ENCODE results near the gene DAPK2. TPM values are rescaled to one million over a fixed set of nuclear protein-coding genes. Genes with fewer than 3 reads are reported as not detected.
A peak's percentile ranks its signal among the peaks of the same experiment; 100 is the strongest.
"Not testable (repeated sequence)": the region's sequence is repeated elsewhere in the genome, so short reads cannot be mapped to it uniquely, and the experiment has no call there.

DAPK2 gene
- total RNA-seq, 2 donors from 2014 or later, result 13.8 to 40.4 TPM

GRCh38 chr15:64067564-64068030 lies 21.3 kb upstream of the DAPK2 start:
- WGBS, result 17% methylated on average over 11 of the region's 11 CpGs
- Histone ChIP-seq H3K27me3 (replicated peaks; ENCODE audit: insufficient read depth) (no peaks in the 10 kb centered on the region), H3K27ac (peak overlapping the region; percentile 44 to 49), H3K4me1 (replicated peaks) (peaks cover 11% of the 10 kb centered on the region), H3K4me3 (no peak overlapping the region), H3K9me3 (no peaks in the 10 kb centered on the region), H3K36me3 (no peaks in the 10 kb centered on the region)
- intact Hi-C loops (cut with DNase I), result loop anchor here (5.0 to 10.0 kb wide), 3 partner anchors 315 to 573 kb away; no protein-coding TSS in a partner anchor
- TF ChIP-seq POLR2AphosphoS5 (IDR thresholded peaks at IDR 0.05), result no peak
- TF ChIP-seq CTCF (IDR thresholded peaks at IDR 0.05), result peak; percentile 74 to 89 (median 84)
- peak; percentile 57 for DNase-seq (ENCODE audit: low spot score)

DNA sequence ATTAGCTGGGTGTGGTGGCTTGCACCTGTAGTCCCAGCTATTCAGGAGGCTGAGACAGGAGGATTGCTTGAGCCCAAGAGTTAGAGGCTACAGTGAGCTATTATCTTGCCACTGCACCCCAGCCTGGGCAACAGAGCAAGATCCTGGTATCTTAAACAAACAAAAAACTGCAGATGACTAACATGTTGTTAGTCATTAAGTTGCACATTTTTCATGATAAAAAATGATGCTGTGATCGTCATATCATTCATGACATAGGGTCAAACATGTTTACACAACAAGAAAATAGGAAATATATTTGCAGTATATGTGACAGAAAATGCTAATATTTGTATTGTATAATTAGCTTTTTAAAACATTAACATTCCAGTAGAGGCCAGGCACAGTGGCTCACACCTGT lies 20.2 kb upstream of the DAPK2 start:
- Histone ChIP-seq H3K4me3 (no peak overlapping the region), H3K4me1 (replicated peaks) (peaks cover 3% of the 10 kb centered on the region), H3K36me3 (no peaks in the 10 kb centered on the region), H3K27ac (no peak overlapping the region), H3K27me3 (replicated peaks; ENCODE audit: insufficient read depth) (no peaks in the 10 kb centered on the region), H3K9me3 (no peaks in the 10 kb centered on the region)
- TF ChIP-seq CTCF (IDR thresholded peaks at IDR 0.05), result no peak
- no peak for TF ChIP-seq POLR2A (IDR thresholded peaks at IDR 0.05)
- TF ChIP-seq POLR2AphosphoS5 (IDR thresholded peaks at IDR 0.05), result no peak
- intact Hi-C loops (cut with DNase I), result loop anchor here (5.0 to 10.0 kb wide), 3 partner anchors 314 to 572 kb away; no protein-coding TSS in a partner anchor
- 70% methylated on average over 1 of the region's 1 CpG for WGBS
- DNase-seq (ENCODE audit: low spot score), result no peak

- WGBS, result 94% methylated on average over 29 of the region's 29 CpGs
- H3K27me3 ChIP-seq (replicated peaks; ENCODE audit: insufficient read depth), result no peaks in the 10 kb centered on the region
- no peaks in the 10 kb centered on the region for H3K9me3 ChIP-seq
- no peaks in the 10 kb centered on the region for H3K4me1 ChIP-seq (replicated peaks)
- TF ChIP-seq POLR2AphosphoS5 (IDR thresholded peaks at IDR 0.05) (no peak), CTCF (IDR thresholded peaks at IDR 0.05) (no peak), POLR2A (IDR thresholded peaks at IDR 0.05) (no peak)
- no peaks in the 10 kb centered on the region for H3K36me3 ChIP-seq
- no peak overlapping the region for H3K27ac ChIP-seq
- DNase-seq (ENCODE audit: low spot score), result no peak
- intact Hi-C loops (cut with DNase I), result loop anchor here (10.0 kb wide), 1 partner anchor 566 kb away; no protein-coding TSS in a partner anchor
- H3K4me3 ChIP-seq, result no peak overlapping the region
Measured at GRCh38 chr15:64060716-64061115, 14.4 kb upstream of the DAPK2 start.

DNA sequence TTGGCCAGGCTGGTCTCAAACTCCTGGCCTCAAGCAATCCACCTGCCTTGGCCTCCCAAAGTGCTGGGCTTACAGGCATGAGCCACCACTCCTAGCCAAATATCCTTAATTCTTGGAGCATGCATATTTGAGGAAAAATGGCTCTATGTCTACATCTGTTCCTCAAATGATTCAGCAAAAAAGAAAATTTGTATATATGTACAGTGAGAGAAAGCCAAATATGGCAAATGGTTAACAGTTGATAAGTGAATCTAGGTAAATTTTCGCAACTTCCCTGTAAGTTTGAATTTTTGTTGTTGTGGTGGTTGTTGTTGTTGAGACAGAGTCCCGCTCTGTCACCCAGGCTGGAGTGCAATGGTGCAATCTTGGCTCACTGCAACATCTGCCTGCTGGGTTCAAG lies 12.8 kb upstream of the DAPK2 start:
- H3K36me3 ChIP-seq; H3K9me3 ChIP-seq; H3K27ac ChIP-seq; H3K4me1 ChIP-seq (replicated peaks); H3K27me3 ChIP-seq (replicated peaks; ENCODE audit: insufficient read depth); H3K4me3 ChIP-seq; intact Hi-C loops (cut with DNase I); DNase-seq (ENCODE audit: low spot score): not testable (repeated sequence)
- 96% methylated on average over 2 of the region's 2 CpGs for WGBS

DNA sequence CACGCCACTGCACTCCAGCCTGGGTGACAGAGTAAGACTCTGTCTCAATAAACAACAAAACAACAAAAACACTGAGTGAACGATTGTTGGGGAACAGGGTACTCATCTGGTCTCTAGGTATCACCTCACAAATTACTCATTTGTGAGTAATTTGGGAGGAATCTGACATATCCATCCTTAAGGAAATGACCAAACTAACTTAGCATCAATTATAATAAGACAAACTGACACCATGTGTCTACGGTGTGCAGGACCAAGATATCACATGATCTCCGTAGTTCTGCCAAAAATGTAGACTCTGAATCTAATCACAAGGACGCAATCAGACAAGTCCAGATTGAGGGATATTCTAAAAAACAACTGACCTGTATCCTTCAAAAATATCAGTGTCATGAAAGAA lies 12.0 kb upstream of the DAPK2 start:
- Histone ChIP-seq H3K4me1 (replicated peaks) (no peaks in the 10 kb centered on the region), H3K36me3 (no peaks in the 10 kb centered on the region), H3K9me3 (no peaks in the 10 kb centered on the region), H3K4me3 (no peak overlapping the region), H3K27me3 (replicated peaks; ENCODE audit: insufficient read depth) (no peaks in the 10 kb centered on the region), H3K27ac (no peak overlapping the region)
- TF ChIP-seq CTCF (IDR thresholded peaks at IDR 0.05), result no peak
- TF ChIP-seq POLR2A (IDR thresholded peaks at IDR 0.05), result no peak
- no peak for TF ChIP-seq POLR2AphosphoS5 (IDR thresholded peaks at IDR 0.05)
- DNase-seq (ENCODE audit: low spot score), result no peak
- WGBS, result 83% methylated on average over 5 of the region's 5 CpGs
- intact Hi-C loops (cut with DNase I), result no loop called here

GRCh38 chr15:64053674-64054073 lies 7.4 kb upstream of the DAPK2 start:
- H3K27me3 ChIP-seq (replicated peaks; ENCODE audit: insufficient read depth); H3K36me3 ChIP-seq; H3K27ac ChIP-seq; H3K4me3 ChIP-seq; DNase-seq (ENCODE audit: low spot score); H3K9me3 ChIP-seq; H3K4me1 ChIP-seq (replicated peaks); intact Hi-C loops (cut with DNase I): not testable (repeated sequence)
- 82% methylated on average over 12 of the region's 12 CpGs for WGBS
